K562 (cell line): ENCODE measurements around the gene SHISA7. TPM values are rescaled to one million over a fixed set of nuclear protein-coding genes. Genes with fewer than 3 reads are reported as not detected.

Experiments
- CEBPG ChIP-seq, 3 experiments: fragments of 200-800 bp in 1 of 3; sonication (Bioruptor generic) in 1 of 3; sonication (generic) in 1 of 3; formaldehyde crosslinking in 1 of 3; IDR thresholded peaks in 2 of 3; conservative IDR thresholded peaks in 1 of 3; 2 replicates each; pipeline versions ENCODE4 v1.6.1 to v1.8.0; 2016 to 2022; ENCODE audit warnings: missing compliant biosample characterization in 2 of 3, missing genetic modification characterization in 2 of 3, mild to moderate bottlenecking in 1 of 3, missing genetic modification reagents in 1 of 3
- E2F3 ChIP-seq: fragments of 250-450 bp; sonication (Bioruptor Pico); IDR thresholded peaks from 2 replicates; pipeline ENCODE4 v1.4.0; 2020; ENCODE audit warnings: mild to moderate bottlenecking
- EGR1 ChIP-seq: fragments of 450-650 bp; conservative IDR thresholded peaks from 2 replicates; pipeline ENCODE4 v1.6.1; 2017; ENCODE audit warnings: mild to moderate bottlenecking
- MIER1 ChIP-seq: fragments of 450-650 bp; IDR thresholded peaks from 2 replicates; pipeline ENCODE4 v1.6.1; 2016; ENCODE audit warnings: antibody characterized with exemption, mild to moderate bottlenecking, low read depth
- PHF20 ChIP-seq: fragments of 450-650 bp; IDR thresholded peaks from 2 replicates; pipeline ENCODE4 v1.6.1; 2018; ENCODE audit not compliant: partially characterized antibody
- ZBTB7A ChIP-seq: IDR thresholded peaks from 2 replicates; pipeline ENCODE4 v1.6.1; 2011; ENCODE audit warnings: low read depth, mild to moderate bottlenecking, low read length, moderate library complexity, borderline replicate concordance; ENCODE audit not compliant: control insufficient read depth
- ZNF175 ChIP-seq: fragments of 200-800 bp; sonication (Bioruptor generic); IDR thresholded peaks from 2 replicates; pipeline ENCODE4 v1.6.1; 2016; ENCODE audit warnings: low read depth, mild to moderate bottlenecking, missing genetic modification characterization, missing compliant biosample characterization
- polyA plus RNA-seq, 8 experiments: library from polyadenylated mRNA; depleted of rRNA in 4 of 8; stranded (reverse) in 5 of 8; unstranded in 3 of 8; fragments of >200 nt; fragmentation: Nextera tagmentation in 2 of 8; fragmentation: Illumina TruSeq in 1 of 8; extraction: Ambion mirVana in 2 of 8; extraction: Trizol in 1 of 8; gene quantifications; 2 replicates each; pipeline versions ENCODE4 v1.2.1 to v1.2.3, GENCODE V29; 2011 to 2014; ENCODE audit warnings: inconsistent platforms in 1 of 8, missing spikeins in 1 of 8
- total RNA-seq, 7 experiments: library from RNA; depleted of rRNA in 6 of 7; stranded (reverse); fragments of >200 nt in 6 of 7; fragmentation: Illumina TruSeq in 2 of 7; extraction: Trizol in 2 of 7; gene quantifications; 2 replicates each; pipeline versions ENCODE4 v1.2.1 to v1.2.3, GENCODE V29; 2011 to 2021; ENCODE audit warnings: low replicate concordance in 1 of 7
- TF ChIP-seq, protein P1 (sequence below): fragments of 450-650 bp; IDR thresholded peaks from 2 replicates; pipeline ENCODE4 v1.6.1; 2018; ENCODE audit not compliant: partially characterized antibody
- TF ChIP-seq, protein P2 (sequence below), 2 experiments: fragments of 450-650 bp in 1 of 2; sonication (generic) in 1 of 2; formaldehyde crosslinking in 1 of 2; IDR thresholded peaks in 1 of 2; conservative IDR thresholded peaks in 1 of 2; 2 replicates each; pipeline versions ENCODE4 v1.6.1 to v1.8.1; 2016 to 2023; ENCODE audit warnings: mild to moderate bottlenecking in 2 of 2, moderate library complexity in 2 of 2, inconsistent platforms in 1 of 2, missing genetic modification reagents in 1 of 2
- TF ChIP-seq, protein P3 (sequence below): fragments of 450-650 bp; IDR thresholded peaks from 2 replicates; pipeline ENCODE4 v1.6.1; 2016; ENCODE audit warnings: low read depth, mild to moderate bottlenecking, moderate library complexity

SHISA7 gene
- total and polyA plus RNA-seq, 9 of the 15 experiments (the other 6 are each of a cell fraction or from before 2014, with no cell fraction given): 0.01 to 0.40 (median 0.07) TPM

DNA sequence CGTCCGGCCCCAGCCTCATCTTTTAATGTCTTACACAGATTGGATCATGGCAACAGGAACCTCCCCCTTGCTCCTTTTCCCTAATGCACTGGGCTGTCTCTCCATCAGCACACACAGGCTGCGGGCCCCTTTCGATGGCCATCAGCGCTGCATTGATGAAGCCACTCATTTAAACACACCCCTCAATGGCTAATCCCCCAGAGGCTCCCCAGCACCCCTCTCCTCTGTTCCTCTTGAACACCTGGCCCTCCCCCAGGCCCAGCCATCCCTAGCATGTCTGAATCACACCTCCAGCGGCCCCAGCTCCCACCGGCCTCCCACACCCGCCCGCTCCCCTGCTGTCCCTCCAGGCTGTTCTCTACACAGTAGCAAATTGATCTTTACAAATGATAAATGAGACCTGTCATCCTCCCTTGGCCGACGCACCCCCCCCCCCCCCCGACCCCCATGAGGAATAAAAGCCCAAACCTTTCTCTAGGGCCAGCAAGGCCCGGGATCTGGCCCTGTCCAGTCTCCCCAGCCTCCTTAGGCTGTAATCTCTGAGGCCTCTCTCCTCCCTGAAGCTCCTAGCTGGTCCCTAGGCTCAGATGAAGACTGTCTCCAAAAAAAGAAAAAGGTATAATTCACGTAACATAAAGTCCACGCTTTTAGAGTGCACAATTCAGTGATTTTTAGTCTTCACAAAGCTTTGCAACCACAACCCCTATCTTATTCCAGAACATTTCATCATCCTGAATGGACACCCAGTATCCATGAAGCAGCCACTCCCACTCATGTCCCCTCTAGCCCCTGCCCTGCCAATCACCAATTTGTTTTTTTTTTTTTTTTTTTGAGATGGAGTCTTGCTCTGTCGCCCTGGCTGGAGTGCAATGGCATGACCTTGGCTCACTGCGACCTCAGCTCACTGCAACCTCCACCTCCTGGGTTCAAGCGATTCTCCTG, 50.0 kb downstream of the SHISA7 start (continued):
- TF ChIP-seq ZBTB7A (0 out of 2 replicates have a peak, but pooled peaks have one; percentile 18), E2F3 (CRISPR knock-in tag) (no peak), EGR1 (0 out of 2 replicates have a peak, but pooled peaks have one; percentile 30), ZNF175 (0 out of 2 replicates have a peak, but pooled peaks have one; percentile 35), MIER1 (no peak), CEBPG (CRISPR knock-in tag; IDR thresholded peaks at IDR 0.05) (peak; percentile 60; the same call in 1 of the 2 replicates), CEBPG (tag; conservative IDR thresholded peaks at IDR 0.05 in 1 of 2, IDR thresholded peaks at IDR 0.05 in 1 of 2) (no peak; a peak in 1 of 4 replicates), PHF20 (no peak)
- TF ChIP-seq, protein P1, sequence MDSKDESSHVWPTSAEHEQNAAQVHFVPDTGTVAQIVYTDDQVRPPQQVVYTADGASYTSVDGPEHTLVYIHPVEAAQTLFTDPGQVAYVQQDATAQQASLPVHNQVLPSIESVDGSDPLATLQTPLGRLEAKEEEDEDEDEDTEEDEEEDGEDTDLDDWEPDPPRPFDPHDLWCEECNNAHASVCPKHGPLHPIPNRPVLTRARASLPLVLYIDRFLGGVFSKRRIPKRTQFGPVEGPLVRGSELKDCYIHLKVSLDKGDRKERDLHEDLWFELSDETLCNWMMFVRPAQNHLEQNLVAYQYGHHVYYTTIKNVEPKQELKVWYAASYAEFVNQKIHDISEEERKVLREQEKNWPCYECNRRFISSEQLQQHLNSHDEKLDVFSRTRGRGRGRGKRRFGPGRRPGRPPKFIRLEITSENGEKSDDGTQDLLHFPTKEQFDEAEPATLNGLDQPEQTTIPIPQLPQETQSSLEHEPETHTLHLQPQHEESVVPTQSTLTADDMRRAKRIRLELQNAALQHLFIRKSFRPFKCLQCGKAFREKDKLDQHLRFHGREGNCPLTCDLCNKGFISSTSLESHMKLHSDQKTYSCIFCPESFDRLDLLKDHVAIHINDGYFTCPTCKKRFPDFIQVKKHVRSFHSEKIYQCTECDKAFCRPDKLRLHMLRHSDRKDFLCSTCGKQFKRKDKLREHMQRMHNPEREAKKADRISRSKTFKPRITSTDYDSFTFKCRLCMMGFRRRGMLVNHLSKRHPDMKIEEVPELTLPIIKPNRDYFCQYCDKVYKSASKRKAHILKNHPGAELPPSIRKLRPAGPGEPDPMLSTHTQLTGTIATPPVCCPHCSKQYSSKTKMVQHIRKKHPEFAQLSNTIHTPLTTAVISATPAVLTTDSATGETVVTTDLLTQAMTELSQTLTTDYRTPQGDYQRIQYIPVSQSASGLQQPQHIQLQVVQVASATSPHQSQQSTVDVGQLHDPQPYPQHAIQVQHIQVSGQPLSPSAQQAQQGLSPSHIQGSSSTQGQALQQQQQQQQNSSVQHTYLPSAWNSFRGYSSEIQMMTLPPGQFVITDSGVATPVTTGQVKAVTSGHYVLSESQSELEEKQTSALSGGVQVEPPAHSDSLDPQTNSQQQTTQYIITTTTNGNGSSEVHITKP: no peak
- TF ChIP-seq, protein P2, sequence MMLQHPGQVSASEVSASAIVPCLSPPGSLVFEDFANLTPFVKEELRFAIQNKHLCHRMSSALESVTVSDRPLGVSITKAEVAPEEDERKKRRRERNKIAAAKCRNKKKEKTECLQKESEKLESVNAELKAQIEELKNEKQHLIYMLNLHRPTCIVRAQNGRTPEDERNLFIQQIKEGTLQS (IDR thresholded peaks at IDR 0.05): peak; percentile 53
- TF ChIP-seq, protein P2 (CRISPR knock-in tag; conservative IDR thresholded peaks at IDR 0.05): no peak
- TF ChIP-seq, protein P3, sequence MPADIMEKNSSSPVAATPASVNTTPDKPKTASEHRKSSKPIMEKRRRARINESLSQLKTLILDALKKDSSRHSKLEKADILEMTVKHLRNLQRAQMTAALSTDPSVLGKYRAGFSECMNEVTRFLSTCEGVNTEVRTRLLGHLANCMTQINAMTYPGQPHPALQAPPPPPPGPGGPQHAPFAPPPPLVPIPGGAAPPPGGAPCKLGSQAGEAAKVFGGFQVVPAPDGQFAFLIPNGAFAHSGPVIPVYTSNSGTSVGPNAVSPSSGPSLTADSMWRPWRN: no peak
